Ascending aorta (tissue), 2 donors: Measurements from ENCODE around the gene HTATSF1. TPM values are rescaled to one million over a fixed set of nuclear protein-coding genes. Genes with fewer than 3 reads are reported as not detected.

Experiments used
- DNase-seq, 2 donors: peaks; one replicate each; pipeline ENCODE4 v3.0.0-alpha.2; 2019; ENCODE audit warnings: low spot score in 2 of 2
- H3K27ac ChIP-seq, 2 donors: fragments of 200-600 bp; sonication (generic); one replicate each; pipeline ENCODE4 v1.5.1; 2016 to 2017; ENCODE audit warnings: mild to moderate bottlenecking in 1 of 2
- H3K27me3 ChIP-seq: fragments of 200-600 bp; sonication (generic); one replicate; pipeline ENCODE4 v1.5.1; 2017
- H3K36me3 ChIP-seq, 2 donors: fragments of 200-600 bp; sonication (generic); one replicate each; pipeline ENCODE4 v1.5.1; 2016
- H3K4me1 ChIP-seq, 2 donors: fragments of 200-600 bp; sonication (generic); one replicate each; pipeline ENCODE4 v1.5.1; 2016 to 2017; ENCODE audit warnings: mild to moderate bottlenecking in 1 of 2
- H3K4me3 ChIP-seq, 2 donors: fragments of 200-600 bp; sonication (generic); one replicate each; pipeline ENCODE4 v1.5.1; 2016 to 2017; ENCODE audit warnings: mild to moderate bottlenecking in 1 of 2
- H3K9me3 ChIP-seq, 2 donors: fragments of 200-600 bp; sonication (generic); one replicate each; pipeline ENCODE4 v1.5.1; 2016
- intact Hi-C: fragments of 100-400 bp; cut with DNase I; formaldehyde crosslinking; loops from one replicate; pipeline ENCODE4 v1.15.1; 2023
- total RNA-seq: library from RNA; depleted of rRNA; stranded (reverse); fragments of >200 nt; gene quantifications from one replicate; pipeline ENCODE4 v1.1.0, GENCODE V29; 2016
- TF ChIP-seq, protein P1 (sequence below), 3 experiments: fragments of 200-600 bp in 2 of 3; fragments of 450-650 bp in 1 of 3; sonication (generic) in 2 of 3; IDR thresholded peaks; one replicate each; pipeline ENCODE4 v1.5.1; 2016 to 2019; ENCODE audit warnings: antibody characterized with exemption in 3 of 3, mild to moderate bottlenecking in 1 of 3, moderate library complexity in 1 of 3

Gene HTATSF1
- total RNA-seq, 1 donor from 2014 or later: 3.7 TPM

DNA sequence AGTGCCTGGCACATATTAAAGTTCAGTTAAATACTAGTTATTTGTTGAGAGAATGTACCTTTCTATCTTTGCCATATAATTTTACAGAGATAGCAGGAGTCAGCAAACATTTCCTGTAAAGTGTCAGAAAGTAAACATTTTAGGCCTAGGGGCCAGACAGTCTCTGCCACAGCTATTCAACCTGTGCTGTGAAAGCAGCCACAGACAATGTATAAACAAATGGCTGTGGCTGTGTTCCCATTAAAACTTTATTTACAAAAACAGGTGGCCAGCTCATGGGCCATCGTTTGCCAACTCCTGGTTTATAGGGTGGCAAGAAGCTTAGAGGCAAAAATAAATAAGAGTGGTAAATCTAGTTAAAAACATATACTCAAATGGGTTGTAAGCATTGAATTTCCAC, 43.6 kb upstream of the HTATSF1 start:
- DNase-seq: no peak
- H3K36me3 ChIP-seq: no peaks in the 10 kb centered on the region
- H3K27me3 ChIP-seq: no peaks in the 10 kb centered on the region
- H3K4me1 ChIP-seq: no peaks in the 10 kb centered on the region
- intact Hi-C loops: no loop called here
- TF ChIP-seq, protein P1, sequence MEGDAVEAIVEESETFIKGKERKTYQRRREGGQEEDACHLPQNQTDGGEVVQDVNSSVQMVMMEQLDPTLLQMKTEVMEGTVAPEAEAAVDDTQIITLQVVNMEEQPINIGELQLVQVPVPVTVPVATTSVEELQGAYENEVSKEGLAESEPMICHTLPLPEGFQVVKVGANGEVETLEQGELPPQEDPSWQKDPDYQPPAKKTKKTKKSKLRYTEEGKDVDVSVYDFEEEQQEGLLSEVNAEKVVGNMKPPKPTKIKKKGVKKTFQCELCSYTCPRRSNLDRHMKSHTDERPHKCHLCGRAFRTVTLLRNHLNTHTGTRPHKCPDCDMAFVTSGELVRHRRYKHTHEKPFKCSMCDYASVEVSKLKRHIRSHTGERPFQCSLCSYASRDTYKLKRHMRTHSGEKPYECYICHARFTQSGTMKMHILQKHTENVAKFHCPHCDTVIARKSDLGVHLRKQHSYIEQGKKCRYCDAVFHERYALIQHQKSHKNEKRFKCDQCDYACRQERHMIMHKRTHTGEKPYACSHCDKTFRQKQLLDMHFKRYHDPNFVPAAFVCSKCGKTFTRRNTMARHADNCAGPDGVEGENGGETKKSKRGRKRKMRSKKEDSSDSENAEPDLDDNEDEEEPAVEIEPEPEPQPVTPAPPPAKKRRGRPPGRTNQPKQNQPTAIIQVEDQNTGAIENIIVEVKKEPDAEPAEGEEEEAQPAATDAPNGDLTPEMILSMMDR (IDR thresholded peaks at IDR 0.05): no peak
- H3K4me3 ChIP-seq: no peak overlapping the region
- no peak overlapping the region for H3K27ac ChIP-seq
- H3K9me3 ChIP-seq: no peaks in the 10 kb centered on the region

DNA sequence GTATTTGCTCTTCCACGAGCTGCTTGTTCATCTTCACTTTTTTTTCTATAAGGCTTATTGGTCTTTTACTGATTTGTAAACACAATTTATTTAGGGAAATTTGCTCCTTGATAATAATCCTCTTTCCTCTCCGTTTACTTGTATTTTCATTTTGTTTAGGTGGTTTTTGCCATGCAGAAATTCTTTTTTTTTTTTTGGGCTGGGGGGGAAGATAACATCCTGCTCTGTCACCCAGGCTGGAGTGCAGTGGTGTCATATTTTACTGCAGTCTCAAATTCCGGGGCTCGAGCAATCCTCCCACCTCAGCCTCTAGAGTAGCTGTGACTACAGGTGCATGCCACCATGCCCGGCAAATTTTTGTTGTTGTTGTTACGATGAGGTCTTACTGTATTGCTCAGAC, 41.3 kb upstream of the HTATSF1 start:
- H3K36me3 ChIP-seq: no peaks in the 10 kb centered on the region
- H3K27ac ChIP-seq: no peak overlapping the region
- H3K27me3 ChIP-seq: no peaks in the 10 kb centered on the region
- intact Hi-C loops: no loop called here
- TF ChIP-seq, protein P1 (IDR thresholded peaks at IDR 0.05): no peak
- no peak for DNase-seq
- H3K4me1 ChIP-seq: no peaks in the 10 kb centered on the region
- no peak overlapping the region for H3K4me3 ChIP-seq
- H3K9me3 ChIP-seq: no peaks in the 10 kb centered on the region

DNA sequence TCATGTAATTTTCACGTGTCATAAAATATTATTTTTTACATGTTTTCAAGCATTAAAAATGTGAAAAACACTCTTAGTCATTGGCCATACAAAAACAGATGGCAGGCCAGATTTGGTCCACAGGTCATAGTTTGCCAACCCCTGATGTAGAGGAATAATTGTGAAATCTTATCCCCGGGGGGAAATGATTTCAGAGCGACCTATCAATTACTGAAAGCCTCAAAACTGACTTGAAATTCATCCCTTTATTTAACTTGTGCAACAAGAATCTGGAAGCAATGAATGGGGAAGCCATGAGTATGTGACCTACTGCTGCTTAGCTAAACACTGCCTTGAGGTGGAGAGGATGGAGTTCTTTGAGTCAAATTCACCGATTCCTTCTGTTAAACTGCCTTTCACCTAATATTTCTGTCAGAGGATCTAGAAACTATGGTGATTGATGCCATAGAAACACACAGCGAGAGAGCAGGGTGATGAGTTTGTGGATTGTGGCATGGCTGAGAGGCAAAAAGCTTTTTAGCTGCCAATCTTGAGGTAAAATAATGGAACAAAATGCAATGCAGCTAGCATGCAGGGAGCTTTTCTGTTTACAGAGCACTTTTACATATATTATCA, 40.0 kb upstream of the HTATSF1 start:
- intact Hi-C loops: no loop called here
- Histone ChIP-seq H3K4me3 (no peak overlapping the region), H3K27ac (no peak overlapping the region), H3K4me1 (no peaks in the 10 kb centered on the region), H3K9me3 (no peaks in the 10 kb centered on the region), H3K27me3 (no peaks in the 10 kb centered on the region), H3K36me3 (no peaks in the 10 kb centered on the region)
- TF ChIP-seq, protein P1 (IDR thresholded peaks at IDR 0.05): no peak
- DNase-seq: no peak

DNA sequence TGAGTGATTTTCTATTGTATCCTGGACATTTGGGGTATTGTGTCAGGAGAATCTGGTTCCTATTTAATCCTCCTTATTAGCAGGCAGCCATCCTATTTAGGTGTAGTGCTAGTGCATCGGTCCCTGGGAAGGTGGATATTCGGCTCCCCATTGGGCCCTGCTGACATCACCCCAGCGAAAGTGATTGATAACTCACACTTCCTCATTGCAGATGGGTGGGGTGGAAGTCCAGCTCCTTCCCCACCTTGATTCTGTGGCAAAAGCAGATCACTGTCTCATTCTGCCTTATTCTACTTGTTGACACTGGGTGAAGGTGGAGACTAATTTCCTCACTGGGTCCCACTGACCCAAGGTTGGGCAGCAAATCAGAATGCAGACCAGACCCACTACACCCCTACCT, 32.8 kb upstream of the HTATSF1 start:
- TF ChIP-seq, protein P1 (IDR thresholded peaks at IDR 0.05): no peak
- intact Hi-C loops: no loop called here
- Histone ChIP-seq H3K9me3 (no peaks in the 10 kb centered on the region), H3K36me3 (no peaks in the 10 kb centered on the region), H3K4me1 (no peaks in the 10 kb centered on the region), H3K27me3 (no peaks in the 10 kb centered on the region), H3K27ac (no peak overlapping the region), H3K4me3 (no peak overlapping the region)
- no peak for DNase-seq

DNA sequence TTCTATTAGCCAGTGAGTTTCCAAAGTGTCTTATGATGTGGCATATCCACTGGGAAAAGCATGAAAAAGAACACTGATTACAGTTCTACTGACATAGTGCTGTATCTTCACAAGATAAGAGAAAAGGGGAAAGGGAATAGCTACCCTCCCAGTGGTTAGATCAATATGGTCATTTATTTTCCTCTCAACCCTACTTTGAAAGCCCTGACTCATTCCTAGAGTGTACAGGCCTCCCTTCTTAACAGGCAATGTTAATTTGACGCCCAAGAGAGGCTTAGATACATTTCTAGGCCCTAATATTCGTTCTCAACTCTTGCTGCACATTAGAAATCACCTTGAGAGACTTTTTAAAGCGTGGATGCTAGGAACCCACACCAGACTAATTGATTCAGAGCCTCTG, 30.1 kb upstream of the HTATSF1 start:
- Histone ChIP-seq H3K9me3 (no peaks in the 10 kb centered on the region), H3K27me3 (no peaks in the 10 kb centered on the region), H3K36me3 (no peaks in the 10 kb centered on the region), H3K4me3 (no peak overlapping the region), H3K4me1 (no peaks in the 10 kb centered on the region), H3K27ac (no peak overlapping the region)
- TF ChIP-seq, protein P1 (IDR thresholded peaks at IDR 0.05): no peak
- intact Hi-C loops: no loop called here
- DNase-seq: no peak
